ENCODE measurements around the gene CHRD.

- TF ChIP-seq CTCF (IDR thresholded peaks at IDR 0.05): no peak
- no peak for TF ChIP-seq POLR2A (IDR thresholded peaks at IDR 0.05)
- TF ChIP-seq EP300 (IDR thresholded peaks at IDR 0.05): no peak
Measured at GRCh38 chr3:184346480-184347190, 33.2 kb upstream of the CHRD start.

Measured in tibial nerve (tissue), 4 donors.